ENCODE data around the gene GPR146.
"Not testable (repeated sequence)": the region's sequence is repeated elsewhere in the genome, so short reads cannot be mapped to it uniquely, and the experiment has no call there.

GPR146 gene

GRCh38 chr7:1025743-1026581 lies 18.4 kb upstream of the GPR146 start:
- no peak for DNase-seq

- peak in 2 of 3 donors; percentile 37 to 42 for DNase-seq
Observed at GRCh38 chr7:1026721-1027161, 17.6 kb upstream of the GPR146 start.

- peak in 2 of 3 donors; percentile 21 to 32 for DNase-seq
Observed at GRCh38 chr7:1027242-1028043, 16.9 kb upstream of the GPR146 start.

- peak; percentile 91 to 97 (median 96) for DNase-seq
Observed at GRCh38 chr7:1028044-1028770, 16.1 kb upstream of the GPR146 start.

GRCh38 chr7:1028775-1029636 lies 15.3 kb upstream of the GPR146 start:
- peak; percentile 90 to 91 (median 90) for DNase-seq

- DNase-seq: peak; percentile 52 to 63 (median 61)
Observed at GRCh38 chr7:1029637-1030443, 14.5 kb upstream of the GPR146 start.

GRCh38 chr7:1030444-1031070 lies 13.8 kb upstream of the GPR146 start:
- DNase-seq: no peak

- no peak for DNase-seq
Observed at GRCh38 chr7:1031716-1032455, 12.5 kb upstream of the GPR146 start.

- DNase-seq: no peak
Observed at GRCh38 chr7:1032536-1033181, 11.7 kb upstream of the GPR146 start.

GRCh38 chr7:1033546-1034145 lies 10.7 kb upstream of the GPR146 start:
- no peak for DNase-seq

- DNase-seq: not testable (repeated sequence)
Observed at GRCh38 chr7:1034769-1035168, 9.6 kb upstream of the GPR146 start.

- DNase-seq: not testable (repeated sequence)
Observed at GRCh38 chr7:1036164-1036928, 8.0 kb upstream of the GPR146 start.

- DNase-seq: not testable (repeated sequence)
Observed at GRCh38 chr7:1040233-1040632, 4.1 kb upstream of the GPR146 start.

- no peak for DNase-seq
Observed at GRCh38 chr7:1040790-1041189, 3.6 kb upstream of the GPR146 start.

GRCh38 chr7:1041551-1042491 lies 2.5 kb upstream of the GPR146 start:
- no peak for DNase-seq

GRCh38 chr7:1042492-1042833 lies 1.9 kb upstream of the GPR146 start:
- no peak for DNase-seq

GRCh38 chr7:1043552-1044188 lies 676 bp upstream of the GPR146 start:
- DNase-seq: peak in 2 of 3 donors; percentile 40 to 41
